NCI-H128 (cell line): Measurements from ENCODE around the gene FYN.

Experiments
- DNase-seq: peaks from one replicate; lab custom pipeline; 2025; ENCODE audit not compliant: unreplicated experiment; lab: John Stamatoyannopoulos, UW

FYN gene

GRCh38 chr6:111809766-111810165, 63.5 kb downstream of the FYN start:
- DNase-seq = no peak

- DNase-seq = no peak
Measured at GRCh38 chr6:111809264-111809663, 64.0 kb downstream of the FYN start.

DNA sequence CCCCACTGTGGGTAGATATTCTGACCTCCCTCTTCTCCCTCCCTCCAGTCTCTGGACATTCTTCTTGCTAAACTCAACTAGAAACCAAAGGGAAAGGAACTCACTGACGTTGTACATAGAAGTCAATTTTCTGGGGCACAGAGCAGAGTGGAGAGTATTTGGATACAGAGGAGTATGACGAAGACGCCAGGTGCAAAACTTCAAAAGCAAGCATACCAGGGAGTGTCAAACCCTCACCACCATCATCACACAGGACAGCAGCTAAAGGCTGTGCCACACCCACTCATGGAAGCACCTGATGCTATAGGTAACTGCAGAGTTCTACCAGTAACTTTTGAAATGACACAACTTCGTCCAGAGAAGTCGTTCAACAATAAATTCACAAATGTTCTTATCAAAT, 64.8 kb downstream of the FYN start:
- DNase-seq = no peak

GRCh38 chr6:111806561-111807497, 66.4 kb downstream of the FYN start:
- no peak for DNase-seq

DNA sequence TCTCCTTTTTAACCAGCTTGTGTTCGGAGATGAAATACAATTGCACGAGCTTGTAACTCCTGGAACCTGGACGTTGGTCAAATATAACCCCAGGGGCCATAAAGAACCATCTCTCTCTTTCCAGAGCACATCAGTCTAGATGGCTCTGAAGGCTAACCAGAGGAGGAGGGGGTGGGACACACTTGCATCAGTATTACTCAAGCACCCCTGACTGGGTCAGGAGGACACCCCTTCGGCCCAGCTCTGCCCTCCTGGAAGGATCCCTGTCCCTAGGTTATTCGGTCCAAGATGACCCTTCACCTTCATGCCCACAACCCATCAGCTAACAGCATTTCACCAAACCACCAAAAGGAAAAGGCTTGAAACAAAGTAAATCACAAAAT, 67.1 kb downstream of the FYN start:
- DNase-seq = no peak

- no peak for DNase-seq
Measured at GRCh38 chr6:111805511-111806164, 67.6 kb downstream of the FYN start.

GRCh38 chr6:111804627-111805235, 68.5 kb downstream of the FYN start:
- no peak for DNase-seq

DNA sequence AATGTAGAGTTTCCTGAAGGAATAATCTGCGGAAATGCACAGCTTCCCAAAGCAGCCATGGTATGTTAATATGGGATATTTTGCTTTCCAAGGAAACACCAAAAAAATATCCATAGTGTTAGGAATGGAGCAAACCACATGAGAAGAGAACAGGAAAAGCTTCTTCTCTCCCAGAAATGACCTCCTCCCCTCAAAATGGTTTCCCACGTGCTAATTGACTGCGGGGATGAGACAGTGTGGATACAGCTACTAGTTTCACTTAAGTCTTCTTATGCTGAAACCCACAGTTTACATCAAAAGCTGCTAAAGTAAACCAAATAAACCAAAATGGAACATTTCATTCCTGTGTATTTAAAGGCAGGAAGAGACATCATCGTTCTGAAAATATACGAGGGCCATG, 69.4 kb downstream of the FYN start:
- DNase-seq = no peak

DNA sequence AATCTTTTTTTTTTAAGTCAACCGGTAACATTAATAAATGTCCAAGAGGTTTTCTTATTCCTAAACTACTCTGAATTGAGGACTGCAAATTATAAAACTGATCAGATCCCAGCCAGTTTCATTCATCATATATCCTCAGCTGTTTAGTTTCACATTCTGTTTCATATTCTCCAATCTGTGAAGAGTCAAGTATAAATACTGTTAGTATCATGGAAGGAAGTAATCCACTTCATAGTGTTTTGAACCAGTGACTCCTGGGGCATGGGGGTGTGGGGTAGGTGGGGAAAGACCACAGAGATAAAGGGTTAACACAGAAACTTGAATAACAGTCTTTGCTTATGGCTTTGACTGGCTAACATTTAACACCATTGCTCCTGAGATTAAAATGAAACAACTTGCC, 69.9 kb downstream of the FYN start:
- no peak for DNase-seq

GRCh38 chr6:111802720-111803330, 70.4 kb downstream of the FYN start:
- no peak for DNase-seq

DNA sequence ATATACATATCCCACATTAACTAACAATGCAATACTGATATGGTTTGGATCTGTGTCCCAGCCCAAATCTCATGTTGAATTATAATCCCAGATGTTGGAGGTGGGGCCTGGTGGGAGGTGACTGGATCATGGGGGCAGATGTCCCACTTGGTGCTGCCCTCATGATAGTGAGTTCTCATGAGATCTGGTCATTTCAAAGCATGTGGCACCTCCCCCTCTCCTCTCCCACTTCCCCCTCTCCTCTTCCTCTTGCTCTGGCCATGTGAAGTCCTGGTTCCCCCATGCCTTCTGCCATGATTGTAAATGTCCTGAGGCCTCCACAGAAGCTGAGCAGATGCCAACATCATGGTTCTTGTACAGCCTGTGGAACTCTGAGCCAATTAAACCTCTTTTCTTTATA, 71.2 kb downstream of the FYN start:
- no peak for DNase-seq

DNA sequence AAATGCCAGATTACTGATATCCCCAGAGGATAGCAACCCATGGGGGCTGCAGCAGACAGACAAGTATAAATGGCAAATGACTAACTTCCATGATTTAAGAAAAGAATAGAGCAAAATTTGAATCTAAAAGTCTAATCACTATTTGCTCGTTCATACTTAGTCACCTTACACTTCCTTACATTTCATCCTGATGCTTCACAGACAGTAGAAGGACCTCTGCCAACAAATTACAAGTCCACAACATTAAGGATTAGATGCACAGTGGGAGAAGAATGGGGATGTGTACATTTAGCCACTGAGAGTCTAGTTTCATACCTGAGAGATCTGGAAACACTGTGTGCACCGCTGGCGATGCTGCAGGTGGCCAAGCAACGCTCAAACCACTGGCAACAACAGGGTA, 72.4 kb downstream of the FYN start:
- DNase-seq = no peak

DNA sequence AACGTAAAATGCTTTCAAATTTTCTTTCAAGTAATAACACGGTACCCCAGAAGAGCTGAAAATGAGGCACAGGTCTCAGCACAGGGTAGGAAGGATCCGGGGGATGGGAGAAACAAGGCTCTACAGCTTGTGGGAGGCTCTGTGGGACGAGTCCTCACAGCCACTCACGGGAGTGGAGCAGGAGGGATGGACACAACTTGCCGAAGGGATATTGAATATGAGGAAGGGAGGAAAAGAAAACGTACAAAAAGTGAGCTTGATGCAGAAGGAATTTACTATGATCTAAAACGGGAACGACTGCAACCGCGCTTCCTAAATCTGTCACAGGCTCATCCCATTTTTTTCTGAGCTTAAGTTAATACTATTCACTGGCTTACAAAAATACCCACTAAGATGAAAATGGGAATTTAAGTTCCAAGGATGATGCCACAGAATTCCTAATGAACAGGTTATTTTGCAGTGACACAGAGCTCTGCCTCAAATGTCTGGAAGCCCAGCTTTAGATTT, 72.9 kb downstream of the FYN start:
- no peak for DNase-seq

DNA sequence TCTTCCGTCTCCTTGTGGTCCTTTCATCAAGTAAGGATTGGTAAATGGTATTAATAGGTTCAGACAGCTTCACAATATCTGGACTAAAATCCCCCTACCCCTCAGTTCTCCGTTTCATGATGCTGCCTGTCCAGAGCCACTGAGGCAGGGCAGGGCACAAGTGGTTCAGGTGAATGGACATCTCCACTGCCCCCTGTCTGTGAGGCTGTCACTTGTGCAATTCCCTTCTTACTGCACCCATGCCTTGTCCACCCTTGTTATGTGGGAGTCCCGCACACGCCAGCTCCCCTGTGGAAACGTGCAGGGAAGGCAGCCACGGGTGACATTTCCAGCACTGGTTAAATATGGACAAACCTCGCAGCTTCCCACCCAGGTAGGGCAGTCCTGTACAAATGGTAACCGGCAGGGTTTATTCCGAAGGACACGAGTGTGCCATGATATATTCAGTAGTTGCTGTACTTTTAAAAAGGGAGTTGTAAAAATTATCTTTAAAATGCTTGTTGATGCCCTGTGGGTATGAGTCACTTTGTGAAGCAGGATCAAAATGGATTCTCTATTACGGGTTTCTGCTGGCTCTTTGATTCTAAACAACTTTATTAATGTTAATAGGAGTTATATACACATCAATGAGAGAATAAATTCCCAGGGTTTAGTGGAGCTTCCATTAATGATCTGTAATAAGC, 73.5 kb downstream of the FYN start:
- no peak for DNase-seq

DNA sequence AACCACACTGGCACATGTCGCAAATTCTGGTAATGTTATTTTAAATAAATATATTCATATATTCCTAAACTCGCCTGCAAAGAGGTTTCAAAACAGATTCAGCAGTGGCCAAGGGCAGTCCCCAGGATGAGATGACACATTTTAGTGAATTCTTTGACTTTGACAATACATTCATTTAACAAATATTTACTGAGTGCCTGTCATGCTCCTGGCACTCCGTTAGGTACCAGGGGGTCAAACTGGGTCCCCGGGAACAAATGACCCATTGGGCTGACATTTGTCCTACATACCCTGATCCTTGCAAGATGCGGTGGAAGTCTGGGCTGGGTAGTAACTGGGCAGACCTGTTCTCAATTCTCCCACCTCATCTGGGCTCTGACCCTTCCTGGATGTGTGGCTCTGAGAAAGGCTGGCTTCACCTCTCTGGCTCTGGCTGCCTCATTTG, 74.9 kb downstream of the FYN start:
- DNase-seq = no peak

GRCh38 chr6:111796310-111796918, 76.8 kb downstream of the FYN start:
- no peak for DNase-seq

- no peak for DNase-seq
Measured at GRCh38 chr6:111795558-111795957, 77.7 kb downstream of the FYN start.

DNA sequence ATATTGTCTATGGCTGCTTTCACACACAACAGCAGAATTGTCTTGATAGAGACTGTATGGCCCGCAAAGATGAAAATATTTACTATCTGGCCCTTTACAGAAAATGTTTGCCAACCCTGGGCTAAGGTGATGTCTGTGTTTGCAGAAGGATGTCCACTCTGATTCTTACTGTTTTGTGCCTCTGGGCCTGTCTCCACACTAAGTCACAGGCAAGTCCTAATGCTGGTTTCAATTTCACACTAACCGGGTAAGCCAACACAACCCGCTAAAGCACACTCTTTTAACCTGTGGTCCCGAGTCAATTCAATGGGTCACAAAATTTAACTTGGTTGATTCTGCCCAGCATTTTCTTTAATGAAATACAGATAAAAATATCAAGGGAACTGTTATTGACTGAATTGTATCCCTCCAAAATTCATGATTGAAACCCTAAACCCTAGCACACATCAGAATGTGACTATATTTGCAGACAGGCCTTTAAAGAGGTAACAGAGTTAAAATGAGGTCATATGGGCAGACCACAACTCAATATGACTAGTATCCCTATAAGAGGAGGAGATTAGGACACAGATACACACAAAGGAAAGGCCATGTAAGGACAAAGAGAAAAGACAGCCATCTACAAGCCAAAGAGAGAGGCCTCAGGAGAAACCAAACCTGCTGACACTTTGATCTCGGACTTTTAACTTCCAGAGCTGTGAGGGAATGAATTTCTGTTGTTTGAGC, 78.4 kb downstream of the FYN start:
- DNase-seq = no peak

DNA sequence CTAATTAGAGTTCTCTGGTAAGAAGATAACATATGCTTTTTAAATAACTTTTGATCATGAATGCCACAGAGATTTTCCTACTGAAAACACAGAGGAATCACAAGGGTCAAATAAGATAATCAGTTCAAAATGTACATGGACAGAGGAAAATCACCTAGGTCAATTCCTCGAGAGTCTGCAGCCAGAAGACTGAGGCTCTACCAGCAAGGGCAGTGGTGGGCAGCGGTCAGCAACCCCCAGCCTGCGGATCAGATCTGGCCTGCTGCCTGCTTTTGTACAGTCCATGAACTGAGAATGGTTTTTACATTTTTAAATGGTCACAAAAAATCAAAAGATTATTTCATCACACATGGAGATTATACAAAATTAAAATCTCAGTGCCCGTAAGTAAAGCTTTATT, 79.0 kb downstream of the FYN start:
- no peak for DNase-seq

DNA sequence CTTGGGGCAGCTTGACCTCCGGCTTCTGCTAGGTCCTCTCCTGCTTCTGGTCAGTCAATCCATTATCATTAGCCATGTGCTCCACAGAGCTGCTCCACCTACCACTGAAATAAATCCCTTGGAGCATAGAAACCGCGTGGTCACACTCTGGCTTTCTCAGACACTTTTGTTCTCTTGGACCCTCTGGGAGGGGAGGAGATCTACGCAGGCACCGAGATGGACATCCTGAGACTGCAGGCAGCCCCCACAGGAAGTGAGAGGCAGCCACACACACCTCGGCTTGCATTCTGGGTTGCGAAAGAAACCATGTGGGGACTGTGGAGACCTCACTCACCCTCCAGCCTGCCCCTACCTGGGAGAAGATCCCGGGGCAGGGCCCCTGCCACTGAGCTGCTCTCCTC, 79.5 kb downstream of the FYN start:
- DNase-seq = no peak
